Measurements from ENCODE around the gene TNNT2.

TNNT2 gene

GRCh38 chr1:201335901-201336300, 41.6 kb downstream of the TNNT2 start:
- DNase-seq (ENCODE audit: low read depth in 2 of 2, low spot score in 1 of 2): no peak

GRCh38 chr1:201335174-201335870, 42.2 kb downstream of the TNNT2 start:
- DNase-seq (ENCODE audit: low read depth in 2 of 2, low spot score in 1 of 2): no peak

- no peak for DNase-seq (ENCODE audit: low read depth in 2 of 2, low spot score in 1 of 2)
Observed at GRCh38 chr1:201334325-201335173, 42.9 kb downstream of the TNNT2 start.

- no peak for DNase-seq (ENCODE audit: low read depth in 2 of 2, low spot score in 1 of 2)
Observed at GRCh38 chr1:201332616-201333335, 44.7 kb downstream of the TNNT2 start.

GRCh38 chr1:201332021-201332420, 45.5 kb downstream of the TNNT2 start:
- DNase-seq (ENCODE audit: low read depth in 2 of 2, low spot score in 1 of 2): no peak

GRCh38 chr1:201331166-201331565, 46.3 kb downstream of the TNNT2 start:
- no peak for DNase-seq (ENCODE audit: low read depth in 2 of 2, low spot score in 1 of 2)

- DNase-seq (ENCODE audit: low read depth in 2 of 2, low spot score in 1 of 2): no peak
Observed at GRCh38 chr1:201330541-201330940, 46.9 kb downstream of the TNNT2 start.

GRCh38 chr1:201329801-201330200, 47.7 kb downstream of the TNNT2 start:
- DNase-seq (ENCODE audit: low read depth in 2 of 2, low spot score in 1 of 2): no peak

GRCh38 chr1:201329286-201329685, 48.2 kb downstream of the TNNT2 start:
- no peak for DNase-seq (ENCODE audit: low read depth in 2 of 2, low spot score in 1 of 2)

- no peak for DNase-seq (ENCODE audit: low read depth in 2 of 2, low spot score in 1 of 2)
Observed at GRCh38 chr1:201328576-201328975, 48.9 kb downstream of the TNNT2 start.

- DNase-seq (ENCODE audit: low read depth in 2 of 2, low spot score in 1 of 2): no peak
Observed at GRCh38 chr1:201327687-201328240, 49.7 kb downstream of the TNNT2 start.

- no peak for DNase-seq (ENCODE audit: low read depth in 2 of 2, low spot score in 1 of 2)
Observed at GRCh38 chr1:201326710-201327109, 50.8 kb downstream of the TNNT2 start.

- no peak for DNase-seq (ENCODE audit: low read depth in 2 of 2, low spot score in 1 of 2)
Observed at GRCh38 chr1:201325678-201326060, 51.8 kb downstream of the TNNT2 start.

GRCh38 chr1:201324821-201325677, 52.4 kb downstream of the TNNT2 start:
- no peak for DNase-seq (ENCODE audit: low read depth in 2 of 2, low spot score in 1 of 2)

- DNase-seq (ENCODE audit: low read depth in 2 of 2, low spot score in 1 of 2): no peak
Observed at GRCh38 chr1:201324306-201324705, 53.2 kb downstream of the TNNT2 start.

- no peak for DNase-seq (ENCODE audit: low read depth in 2 of 2, low spot score in 1 of 2)
Observed at GRCh38 chr1:201322653-201323510, 54.6 kb downstream of the TNNT2 start.

GRCh38 chr1:201321826-201322390, 55.6 kb downstream of the TNNT2 start:
- DNase-seq (ENCODE audit: low read depth in 2 of 2, low spot score in 1 of 2): no peak

GRCh38 chr1:201320168-201320788, 57.2 kb downstream of the TNNT2 start:
- DNase-seq (ENCODE audit: low read depth in 2 of 2, low spot score in 1 of 2): no peak

- DNase-seq (ENCODE audit: low read depth in 2 of 2, low spot score in 1 of 2): no peak
Observed at GRCh38 chr1:201319631-201320030, 57.8 kb downstream of the TNNT2 start.
